GM19397 (cell line): ENCODE measurements around the gene C11orf24.

Experiments used
- ATAC-seq: cut with Tn5 transposase; IDR thresholded peaks from one replicate; pipeline ENCODE4 v1.9.1; 2021; ENCODE audit warnings: mild to moderate bottlenecking, moderate library complexity; ENCODE audit not compliant: unreplicated experiment

The C11orf24 gene

DNA sequence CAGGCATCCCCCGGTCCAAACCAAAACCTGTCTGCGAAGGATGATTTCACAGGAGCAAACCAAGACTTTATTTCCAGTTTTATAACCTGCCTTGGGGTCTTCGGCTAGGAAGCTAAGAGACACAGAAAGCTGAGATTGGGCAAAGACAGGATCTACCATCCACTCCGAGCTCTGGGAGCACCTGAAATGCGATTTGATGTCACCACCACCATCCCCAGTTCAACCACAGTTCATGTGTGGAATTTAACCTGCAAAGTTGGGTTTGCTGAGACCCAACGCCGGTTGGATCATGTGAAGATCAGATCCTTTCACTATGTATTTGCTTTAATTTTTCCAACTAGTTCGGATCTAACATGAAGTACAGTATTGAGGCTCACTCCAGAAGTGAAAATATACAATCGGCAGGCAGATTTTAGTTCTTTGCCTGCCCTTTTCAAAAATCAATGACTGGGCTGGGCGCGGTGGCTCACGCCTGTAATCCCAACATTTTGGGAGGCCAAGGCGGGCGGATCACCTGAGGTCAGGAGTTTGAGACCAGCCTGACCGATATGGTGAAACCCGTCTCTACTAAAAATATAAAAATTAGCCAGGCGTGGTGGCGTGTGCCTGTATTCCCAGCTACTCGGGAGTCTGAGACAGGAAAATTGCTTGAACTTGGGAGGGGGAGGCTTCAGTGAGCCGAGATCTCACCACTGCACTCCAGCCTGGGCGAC lies 1.4 kb upstream of the C11orf24 start:
- no peak for ATAC-seq

- peak; percentile 7 for ATAC-seq
Observed at GRCh38 chr11:68271023-68271780, 571 bp downstream of the C11orf24 start.

DNA sequence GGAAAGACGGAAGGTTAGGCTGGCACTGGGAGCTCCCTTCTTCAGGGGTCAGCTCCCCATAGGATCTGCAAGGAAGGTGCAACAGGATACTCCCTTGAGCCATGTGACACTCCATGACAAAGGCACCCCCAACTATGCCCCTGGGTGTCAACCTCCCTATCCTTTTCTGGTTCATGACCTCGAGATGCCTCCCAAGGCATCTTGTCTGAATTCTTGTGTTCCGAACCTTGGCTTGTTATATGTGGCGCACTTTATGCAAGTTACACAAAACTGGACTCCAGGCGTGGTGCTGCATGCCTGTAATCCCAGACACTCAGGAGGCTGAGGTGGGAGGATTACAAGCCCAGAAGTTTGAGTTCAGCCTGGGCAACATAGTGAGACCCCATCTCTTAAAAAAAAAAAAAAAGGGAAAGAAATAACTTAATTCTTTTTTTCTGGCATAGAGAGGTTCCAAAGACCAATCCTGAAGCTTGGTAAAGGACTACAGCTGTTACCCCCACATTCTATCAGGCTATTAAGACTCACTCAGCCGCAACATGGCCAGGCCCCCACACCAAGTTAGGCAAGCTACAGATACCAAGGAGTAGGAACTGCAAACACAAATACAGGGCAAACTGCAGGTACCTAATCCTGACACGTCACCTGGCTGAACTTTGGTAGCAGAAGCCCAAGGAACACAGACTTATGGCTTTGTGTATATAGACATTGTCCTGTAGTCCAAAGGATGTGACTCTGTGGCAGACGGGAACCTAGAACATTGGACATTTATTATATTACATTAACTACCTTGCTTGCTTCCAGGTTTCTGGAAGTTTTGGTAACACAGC lies 1.4 kb downstream of the C11orf24 start:
- ATAC-seq: no peak

DNA sequence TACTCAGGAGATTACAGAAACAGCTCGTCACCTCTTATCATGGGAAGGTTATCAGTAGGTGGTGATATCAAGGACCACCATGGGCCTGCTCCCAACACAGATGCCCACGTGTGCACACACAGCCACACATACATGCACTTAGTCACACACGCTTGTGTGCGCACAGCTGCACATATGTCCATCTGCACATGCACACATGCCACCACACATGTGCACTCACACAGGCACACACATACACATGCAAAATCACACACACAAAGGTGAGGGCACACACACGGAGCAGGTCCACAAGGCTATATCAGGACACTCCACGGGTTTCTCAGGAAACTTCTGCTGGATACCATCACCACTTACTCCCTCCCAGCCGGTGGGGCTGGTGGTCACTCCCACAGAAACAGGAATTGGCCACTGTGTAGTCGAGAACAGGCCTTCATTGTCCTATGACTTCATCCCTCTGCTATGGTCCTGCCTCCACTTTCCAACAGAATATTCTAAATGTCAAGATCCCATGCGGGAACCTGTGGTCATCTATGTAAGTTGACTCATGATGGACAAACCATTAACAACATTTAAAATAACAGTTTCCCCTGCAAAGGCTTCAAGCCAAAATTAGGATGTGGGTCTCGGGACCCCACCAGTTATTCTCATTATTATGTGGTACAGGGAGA lies 2.2 kb downstream of the C11orf24 start:
- no peak for ATAC-seq

- no peak for ATAC-seq
Observed at GRCh38 chr11:68267881-68268240, 3.9 kb downstream of the C11orf24 start.

DNA sequence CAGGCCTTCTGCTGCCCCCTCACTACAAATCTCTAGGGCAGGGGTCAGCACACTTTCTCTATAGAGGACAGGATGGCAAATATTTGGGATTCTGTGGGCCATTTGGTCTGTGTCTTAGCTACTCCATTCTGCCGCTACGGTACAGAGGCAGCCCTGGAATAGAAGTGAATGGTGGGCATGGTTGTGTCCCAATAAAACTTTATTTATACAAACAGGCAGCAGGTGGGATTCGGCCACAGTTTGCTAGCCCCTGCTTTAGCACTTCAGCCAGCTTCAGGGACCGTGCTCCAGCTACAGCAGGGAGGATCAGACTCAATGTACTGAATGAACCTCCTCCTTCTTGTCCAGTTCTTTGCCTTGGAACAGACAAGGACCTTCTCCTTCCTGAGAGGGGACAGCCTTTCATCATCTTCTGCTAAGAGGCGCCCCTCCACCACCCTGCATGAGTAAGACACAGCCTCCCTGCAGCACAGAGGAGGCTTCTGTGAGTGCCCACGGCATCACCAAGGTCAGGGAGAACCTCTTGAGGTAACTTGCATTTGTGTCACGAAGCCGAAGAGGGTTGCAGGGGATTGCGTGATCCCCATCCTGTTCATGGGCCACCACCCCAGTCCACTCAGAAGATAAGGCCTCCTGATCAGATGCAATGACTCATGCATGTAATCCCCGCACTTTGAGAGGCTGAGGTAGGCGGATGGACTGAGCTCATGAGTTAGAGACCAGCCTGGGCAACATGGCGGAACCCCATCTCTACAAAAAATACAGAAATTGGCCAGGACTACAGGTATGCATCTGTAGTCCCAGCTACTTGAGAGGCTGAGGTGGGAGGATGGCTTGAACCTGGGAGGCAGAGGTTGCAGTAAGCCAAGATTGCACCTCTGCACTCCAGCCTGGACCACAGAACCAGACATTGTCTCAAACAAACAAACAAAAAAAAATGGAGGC lies 4.6 kb downstream of the C11orf24 start:
- no peak for ATAC-seq

DNA sequence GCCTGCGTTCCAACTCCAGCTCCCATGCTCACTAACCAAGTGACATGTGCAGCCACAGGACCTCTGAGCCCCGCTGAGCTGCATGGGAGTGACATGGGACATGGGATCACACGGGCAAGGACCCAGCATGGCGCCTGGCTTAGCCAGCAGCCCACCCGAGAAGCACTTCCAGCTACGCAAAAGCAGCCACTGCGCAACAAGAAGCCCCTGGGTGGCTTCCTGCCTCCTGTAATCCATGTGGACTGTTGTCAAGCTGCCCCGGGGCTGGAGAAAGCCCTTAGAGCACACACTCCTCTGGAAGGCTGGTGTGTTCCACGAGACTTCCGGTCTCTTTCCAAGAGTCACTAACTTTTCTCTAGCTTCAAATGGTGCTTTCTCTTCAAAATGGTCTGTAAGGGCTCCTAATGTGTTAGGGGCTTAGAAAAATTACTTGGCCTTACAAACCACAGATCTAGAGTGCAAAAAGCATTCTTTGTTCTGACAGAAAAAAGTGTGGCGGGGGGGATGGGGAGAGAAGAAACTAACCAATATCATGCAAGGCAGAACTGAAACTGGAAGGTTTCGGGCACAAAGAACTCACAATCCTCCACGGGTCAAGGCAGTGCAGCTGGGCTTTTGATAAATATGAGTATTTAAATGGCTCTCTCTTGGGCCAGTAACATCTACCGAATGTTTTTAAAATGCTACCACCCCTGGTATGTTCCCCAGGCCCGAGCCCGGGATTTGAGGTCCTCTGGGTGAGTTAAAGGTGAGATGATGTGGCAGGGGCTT lies 5.5 kb downstream of the C11orf24 start:
- ATAC-seq: peak; percentile 60

DNA sequence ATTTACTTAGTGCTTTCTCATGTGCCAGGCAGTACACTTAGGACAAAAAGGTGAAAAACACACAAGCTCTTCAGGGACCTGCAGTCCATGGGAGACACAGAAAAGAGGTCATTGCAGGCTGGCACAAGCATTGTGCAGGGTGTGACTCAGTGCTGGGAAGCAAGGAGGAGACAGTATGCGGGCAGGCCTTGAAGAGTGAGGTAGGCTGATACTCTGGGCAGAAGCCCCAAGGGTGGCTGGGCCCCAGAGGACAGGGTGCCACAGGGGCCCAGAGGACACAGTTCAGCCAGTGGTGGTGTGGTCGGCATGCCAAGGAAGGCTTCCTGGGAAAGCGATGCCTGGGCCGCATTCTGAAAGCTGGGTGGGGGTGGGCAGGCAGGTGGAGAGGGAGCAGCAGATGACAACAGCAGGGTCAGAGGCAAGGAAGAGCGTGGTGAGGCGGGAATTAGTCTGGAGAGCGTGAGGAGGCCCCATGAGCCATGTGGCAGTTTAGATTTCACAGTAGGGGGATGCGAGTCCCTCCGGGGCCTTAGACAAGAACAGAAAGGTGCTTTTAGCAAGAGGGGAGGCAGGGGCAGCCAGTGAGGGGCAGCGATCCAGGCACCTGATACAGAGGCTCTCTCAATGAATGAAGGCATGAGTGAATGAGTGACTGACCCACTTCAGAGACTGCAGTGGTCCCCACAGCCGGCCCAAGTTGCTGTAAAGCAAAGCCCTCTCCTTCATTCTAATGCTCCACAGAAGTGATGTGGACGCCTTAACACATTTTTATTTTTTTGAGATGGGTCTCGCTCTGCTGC lies 6.8 kb downstream of the C11orf24 start:
- ATAC-seq: no peak

DNA sequence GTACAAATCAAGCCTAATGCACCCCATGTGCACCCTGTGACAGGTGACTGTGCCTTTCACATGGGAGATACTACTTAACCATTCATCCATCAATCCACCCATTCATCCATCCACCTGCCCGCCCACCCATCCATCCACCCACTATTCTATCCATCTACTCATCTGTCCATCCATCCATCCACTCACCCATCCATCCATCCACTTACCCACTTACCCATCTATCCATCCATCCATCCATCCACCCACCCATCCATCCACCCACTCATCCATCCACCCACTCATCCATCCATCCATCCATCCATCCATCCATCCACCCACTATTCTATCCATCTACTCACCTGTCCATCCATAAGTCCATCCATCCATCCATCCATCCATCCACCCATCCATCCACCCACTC lies 7.5 kb downstream of the C11orf24 start:
- no peak for ATAC-seq

DNA sequence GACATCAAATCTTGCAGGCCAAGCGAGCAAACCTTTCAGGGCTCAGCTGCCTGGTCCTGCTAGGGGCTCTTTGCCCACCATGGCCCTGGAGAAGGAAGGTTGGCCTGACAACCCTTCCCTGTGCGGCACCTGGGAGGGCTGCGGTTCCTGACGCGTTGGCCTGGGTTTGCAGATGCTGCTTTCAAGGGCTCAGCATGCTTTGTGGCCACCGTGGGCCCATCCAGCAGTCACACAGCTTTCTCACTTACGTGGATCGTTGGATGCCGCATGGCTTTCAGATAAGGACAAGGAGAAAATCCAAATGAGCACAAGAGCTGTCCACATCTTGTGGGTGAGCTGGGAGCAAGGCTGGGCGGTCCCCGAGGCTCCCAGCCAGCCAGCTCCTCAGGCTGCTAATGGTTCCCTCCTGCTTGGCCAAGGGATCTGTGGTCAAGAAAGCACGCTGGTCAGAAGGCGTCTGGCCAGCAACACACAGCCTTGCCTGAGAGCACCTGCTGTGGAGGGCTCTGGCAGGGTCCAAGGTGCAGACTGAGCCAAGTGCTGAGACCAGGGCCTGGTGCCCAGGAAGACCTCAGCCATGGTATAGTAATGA lies 8.2 kb downstream of the C11orf24 start:
- ATAC-seq: no peak

GRCh38 chr11:68262544-68262827 lies 9.3 kb downstream of the C11orf24 start:
- no peak for ATAC-seq

DNA sequence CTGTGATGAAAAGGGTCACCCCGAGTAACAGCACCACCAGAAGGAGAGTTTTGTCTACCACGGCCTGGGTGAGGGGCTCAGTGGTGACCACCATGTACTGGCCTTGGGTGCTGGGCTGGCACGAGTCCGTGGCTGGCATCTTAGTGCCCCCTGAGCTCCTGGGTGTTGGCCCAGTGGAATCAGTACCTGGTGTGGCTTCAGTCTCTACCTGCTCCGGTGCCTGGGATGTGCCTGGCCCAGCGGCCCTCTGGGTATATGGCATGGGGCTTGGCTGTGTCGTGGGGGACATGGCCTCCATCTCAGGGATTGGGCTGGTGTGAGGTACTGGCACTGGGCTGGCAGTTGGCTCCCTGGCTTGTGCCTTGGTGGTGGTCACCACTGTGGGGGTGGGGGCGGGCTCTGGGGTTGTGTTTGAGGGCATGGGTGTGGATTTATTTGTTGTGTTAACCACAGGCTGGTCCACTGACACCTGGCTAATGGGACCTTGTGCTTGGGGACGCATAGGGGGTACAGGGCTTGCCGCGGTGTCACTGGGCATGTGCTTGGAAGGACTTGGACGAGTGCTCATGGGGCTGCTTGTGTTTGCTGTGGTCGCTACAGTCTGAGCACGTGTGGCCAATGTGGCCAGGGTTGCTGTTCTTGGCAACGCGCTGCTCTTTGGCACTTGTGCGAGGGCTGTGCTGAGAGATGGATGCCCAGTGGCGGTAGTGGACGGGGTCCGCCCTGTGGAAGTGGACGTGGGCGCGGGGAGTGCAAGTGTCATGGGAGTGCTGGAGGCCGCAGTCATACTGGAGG lies 9.8 kb downstream of the C11orf24 start:
- ATAC-seq: no peak

GRCh38 chr11:68261006-68261405 lies 10.8 kb downstream of the C11orf24 start:
- no peak for ATAC-seq

- ATAC-seq: no peak
Observed at GRCh38 chr11:68260484-68260883, 11.3 kb downstream of the C11orf24 start.

GRCh38 chr11:68259122-68259959 lies 12.4 kb downstream of the C11orf24 start:
- ATAC-seq: no peak

DNA sequence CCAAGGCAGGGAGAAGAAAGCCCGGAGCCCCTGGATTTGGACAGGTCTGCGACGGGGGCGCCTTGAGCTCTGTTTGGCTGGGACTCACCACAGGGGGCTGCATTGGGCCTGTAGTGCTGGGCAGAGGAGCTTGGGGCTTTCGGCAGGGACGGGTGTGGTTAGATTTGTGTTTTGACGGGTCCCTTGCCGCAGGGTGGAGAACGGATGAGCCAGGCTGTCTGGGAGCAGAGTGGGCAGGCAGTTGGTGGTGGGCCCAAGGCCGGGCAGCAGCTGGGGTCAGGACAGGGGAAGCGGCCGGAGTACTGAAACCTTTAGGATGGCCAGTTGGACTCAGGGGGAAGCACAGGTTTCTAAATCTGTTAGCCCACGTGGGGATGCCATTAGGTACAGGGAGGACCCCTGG lies 13.4 kb downstream of the C11orf24 start:
- ATAC-seq: no peak
